HG02973 (cell line): ENCODE measurements around the gene PTPRN2.
"Not testable (repeated sequence)": the region's sequence is repeated elsewhere in the genome, so short reads cannot be mapped to it uniquely, and the experiment has no call there.

Source experiments
- ATAC-seq: cut with Tn5 transposase; IDR thresholded peaks from one replicate; pipeline ENCODE4 v1.9.1; 2021; ENCODE audit warnings: moderate library complexity; ENCODE audit not compliant: unreplicated experiment

Gene PTPRN2

DNA sequence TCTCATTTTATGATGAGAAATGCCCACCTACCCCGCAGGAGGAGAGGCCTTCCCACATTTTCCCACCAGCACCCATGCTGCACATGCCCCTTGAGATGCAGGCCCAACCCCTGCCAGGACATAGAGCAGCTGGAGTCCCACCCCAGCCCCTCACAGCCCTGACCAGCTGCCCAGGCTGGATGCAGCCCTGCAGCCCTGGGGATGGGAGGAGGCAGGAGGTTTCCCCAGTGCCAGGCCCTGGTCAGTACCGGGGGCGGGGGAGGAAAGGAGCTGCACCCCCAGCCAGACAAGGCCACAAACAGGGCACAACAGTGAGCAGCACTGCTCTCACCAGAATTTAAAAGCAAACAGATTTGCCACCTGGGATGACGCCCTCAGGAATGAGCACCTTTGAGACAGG is 196.1 kb downstream of the PTPRN2 start:
- no peak for ATAC-seq

DNA sequence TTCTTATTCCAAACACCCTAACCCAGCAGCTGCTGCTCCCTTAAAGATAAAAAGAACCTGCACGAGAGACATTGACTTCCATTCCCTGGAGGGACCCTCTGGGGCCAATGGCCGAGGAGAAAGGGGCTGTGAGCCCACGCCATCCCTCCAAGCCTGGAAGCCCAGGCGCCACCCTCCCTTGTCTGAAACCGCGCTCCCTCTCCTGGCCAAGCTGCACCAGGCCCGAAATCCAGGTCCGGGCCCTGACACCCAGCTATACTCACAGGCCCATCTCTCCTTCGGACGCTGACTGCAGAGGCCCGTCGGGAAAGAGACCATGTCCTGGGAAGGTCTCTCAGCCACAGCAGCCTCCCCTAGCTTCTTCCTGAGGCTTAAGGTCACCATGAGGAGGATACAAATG is 196.5 kb downstream of the PTPRN2 start:
- no peak for ATAC-seq

DNA sequence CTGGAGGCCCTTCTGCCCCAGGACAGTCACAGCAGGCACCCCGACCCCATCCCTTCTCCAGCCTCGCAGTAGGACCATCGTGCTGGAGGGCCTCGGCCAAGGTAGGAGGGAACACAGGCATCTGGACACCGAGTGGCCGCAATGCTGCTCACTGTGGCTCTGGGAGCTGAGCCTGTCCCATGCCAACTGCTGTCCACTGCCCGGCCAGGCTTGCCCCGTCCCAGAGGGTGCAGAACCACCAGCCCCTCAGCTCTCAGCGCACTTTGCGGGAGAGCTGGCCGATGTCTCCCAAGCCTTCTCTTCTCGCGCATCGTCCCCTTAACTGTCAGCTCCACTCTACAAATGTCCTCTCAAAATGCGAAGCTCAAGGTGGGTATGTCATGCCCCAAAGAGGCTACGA is 197.2 kb downstream of the PTPRN2 start:
- ATAC-seq, result no peak

DNA sequence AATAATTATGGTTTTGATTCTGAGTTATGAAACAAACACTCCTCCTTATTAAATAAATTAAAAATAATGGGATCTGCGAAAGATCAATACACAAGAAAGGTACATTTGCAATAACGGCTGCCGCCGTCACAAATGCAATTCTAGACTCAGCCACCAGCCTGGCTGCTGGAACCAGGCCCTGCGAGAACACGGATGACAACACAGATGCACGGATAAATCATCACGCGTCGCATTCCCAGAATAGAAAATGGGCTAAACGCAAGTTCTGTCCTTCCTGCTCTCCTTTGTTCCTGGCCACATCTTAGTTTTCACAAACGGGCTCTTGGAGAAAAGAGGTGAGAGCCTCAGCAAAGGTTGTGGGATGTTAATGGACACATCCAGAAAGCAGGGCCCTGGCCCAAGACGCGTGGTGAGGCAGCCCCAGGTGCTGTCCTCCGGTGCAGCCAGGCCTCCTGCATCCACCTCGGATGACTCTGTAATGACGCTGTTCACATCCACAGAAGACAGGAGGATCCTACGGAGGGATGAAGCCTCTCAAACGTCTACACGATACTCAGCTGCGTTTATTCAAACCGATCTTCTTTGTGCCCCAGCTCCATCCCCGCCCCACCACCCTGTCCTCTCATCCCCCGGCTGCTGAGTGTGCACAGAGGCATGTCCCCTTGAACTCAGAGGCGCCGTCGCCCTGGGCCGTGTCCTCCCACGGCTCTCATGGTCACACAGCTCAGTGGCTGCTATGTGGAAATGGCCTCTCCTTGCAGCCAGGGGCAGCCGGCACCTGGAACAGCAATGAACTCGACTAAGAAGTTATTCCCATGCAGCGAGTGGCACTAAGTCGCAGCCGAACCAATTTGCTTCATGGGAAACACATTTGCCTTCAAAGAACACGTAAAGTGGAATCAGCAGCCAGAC is 197.9 kb downstream of the PTPRN2 start:
- ATAC-seq, result no peak

- no peak for ATAC-seq
These were observed 198.7 kb downstream of the PTPRN2 start for GRCh38 chr7:158388928-158389327.

- no peak for ATAC-seq
These were observed 199.6 kb downstream of the PTPRN2 start for GRCh38 chr7:158388072-158388471.

DNA sequence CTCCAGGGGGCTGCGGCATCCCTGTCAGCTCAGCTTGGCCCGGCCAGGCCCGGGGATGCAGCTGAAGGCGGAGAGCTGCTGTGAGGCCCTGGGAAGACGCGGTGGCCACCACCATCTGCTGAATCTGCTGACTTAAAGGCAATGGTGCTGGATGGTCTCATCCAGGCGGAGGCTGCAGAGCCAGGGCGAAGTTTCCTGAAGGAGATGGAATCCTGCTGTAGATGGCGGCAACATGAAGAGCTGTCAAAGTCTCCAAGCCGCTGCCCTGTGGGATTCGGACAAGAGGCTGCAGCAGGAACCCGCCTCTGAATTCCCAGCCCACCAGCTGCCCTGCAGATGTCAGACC is 200.1 kb downstream of the PTPRN2 start:
- ATAC-seq, result no peak

GRCh38 chr7:158386866-158387545 is 200.6 kb downstream of the PTPRN2 start:
- ATAC-seq, result no peak

- no peak for ATAC-seq
These were observed 201.3 kb downstream of the PTPRN2 start for GRCh38 chr7:158386355-158386618.

GRCh38 chr7:158385496-158386354 is 201.9 kb downstream of the PTPRN2 start:
- not testable (repeated sequence) for ATAC-seq

DNA sequence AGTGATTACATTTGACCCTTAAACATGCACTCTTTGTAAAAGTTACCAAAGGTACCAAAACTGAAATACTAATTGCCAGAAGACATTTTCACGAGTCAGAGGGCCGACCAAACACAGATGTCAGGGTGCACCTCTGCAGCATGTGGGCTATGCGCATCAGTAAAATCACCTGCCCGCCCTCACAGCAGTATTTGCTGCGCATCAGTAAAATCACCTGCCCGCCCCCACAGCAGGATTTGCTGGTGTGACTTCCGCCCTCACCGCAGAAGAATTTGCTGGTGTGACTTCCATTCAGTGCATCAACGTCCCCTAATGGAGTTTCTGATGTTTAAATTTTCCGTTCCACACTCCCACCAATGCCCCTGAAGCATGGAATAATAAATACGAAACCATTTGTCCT is 202.9 kb downstream of the PTPRN2 start:
- no peak for ATAC-seq

DNA sequence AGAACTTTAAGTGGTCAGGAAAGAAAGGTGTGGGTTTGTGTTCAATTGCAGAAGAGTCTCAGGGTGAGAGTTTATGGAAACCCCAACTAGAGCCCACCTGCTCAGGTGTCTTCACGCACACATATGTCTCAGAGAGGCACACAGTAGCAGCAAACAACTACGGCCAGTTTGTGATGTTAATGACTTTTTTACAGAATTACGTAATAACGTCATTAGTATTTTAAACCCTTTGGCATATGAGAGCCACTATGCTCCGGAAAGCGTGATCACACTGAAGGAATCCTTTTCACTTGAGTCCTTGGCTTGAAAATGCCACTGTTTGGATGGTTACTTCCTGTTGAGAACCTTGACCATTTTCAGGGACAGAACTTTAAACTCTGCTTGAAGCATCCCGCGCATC is 204.0 kb downstream of the PTPRN2 start:
- no peak for ATAC-seq

DNA sequence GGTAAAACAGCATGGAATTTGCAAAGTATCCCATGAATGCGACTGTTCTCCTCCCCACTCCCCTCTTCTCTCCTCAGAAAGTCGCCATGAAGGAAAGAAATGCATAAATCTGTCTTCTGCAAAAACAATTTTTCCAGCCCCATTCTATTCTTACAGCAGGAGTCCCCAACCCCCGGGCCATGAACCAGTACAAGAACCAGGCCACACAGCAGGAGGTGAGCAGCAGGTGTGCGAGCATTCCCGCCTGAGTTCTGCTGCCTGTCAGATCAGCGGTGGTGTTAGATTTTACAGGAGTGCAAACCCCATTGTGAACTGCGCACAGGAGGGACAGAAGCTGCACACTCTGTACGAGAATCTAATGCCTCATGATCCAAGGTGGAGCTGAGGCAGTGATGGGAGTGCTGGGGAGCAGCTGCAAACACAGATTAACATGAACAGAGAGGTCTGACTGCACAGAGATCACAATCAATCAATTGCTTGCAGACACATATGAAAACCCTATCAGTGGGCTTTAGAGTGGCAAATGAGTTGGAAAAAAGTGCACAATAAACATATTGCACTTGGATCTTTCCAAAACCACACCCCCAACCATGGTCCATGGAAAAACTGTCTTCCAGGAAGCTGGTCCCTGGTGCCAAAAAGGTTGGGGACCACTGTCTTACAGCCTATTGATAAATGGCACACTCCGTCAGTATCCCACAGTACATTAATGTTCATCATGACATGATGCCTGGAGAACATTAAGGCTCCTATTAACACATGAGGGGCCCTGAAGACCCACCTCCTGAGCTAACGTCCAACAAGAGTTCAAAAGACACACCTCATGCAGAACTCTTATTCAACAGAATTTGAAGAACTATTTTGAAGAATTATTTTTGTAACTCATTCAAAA is 205.0 kb downstream of the PTPRN2 start:
- ATAC-seq, result no peak

GRCh38 chr7:158381956-158382355 is 205.7 kb downstream of the PTPRN2 start:
- no peak for ATAC-seq

DNA sequence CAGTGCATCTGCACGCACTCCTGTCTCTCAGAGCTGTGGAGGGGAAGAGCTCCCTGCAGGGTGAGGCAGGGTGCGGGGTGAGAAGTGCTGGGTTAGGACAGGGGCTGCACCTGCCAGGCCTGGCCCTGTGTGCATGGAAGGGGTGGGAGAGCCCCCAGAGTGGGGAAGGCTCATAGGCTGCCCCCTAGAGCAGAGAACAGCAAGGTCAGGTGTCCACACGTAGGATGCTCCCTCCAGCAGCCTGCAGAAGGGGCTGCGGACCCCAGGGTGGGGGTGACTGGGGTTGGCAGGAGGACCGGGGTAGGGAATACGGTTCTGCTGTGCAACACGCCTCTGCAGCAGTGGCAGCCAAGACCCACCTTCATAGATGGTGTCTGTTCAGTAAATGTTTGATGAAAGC is 208.6 kb downstream of the PTPRN2 start:
- ATAC-seq, result no peak

DNA sequence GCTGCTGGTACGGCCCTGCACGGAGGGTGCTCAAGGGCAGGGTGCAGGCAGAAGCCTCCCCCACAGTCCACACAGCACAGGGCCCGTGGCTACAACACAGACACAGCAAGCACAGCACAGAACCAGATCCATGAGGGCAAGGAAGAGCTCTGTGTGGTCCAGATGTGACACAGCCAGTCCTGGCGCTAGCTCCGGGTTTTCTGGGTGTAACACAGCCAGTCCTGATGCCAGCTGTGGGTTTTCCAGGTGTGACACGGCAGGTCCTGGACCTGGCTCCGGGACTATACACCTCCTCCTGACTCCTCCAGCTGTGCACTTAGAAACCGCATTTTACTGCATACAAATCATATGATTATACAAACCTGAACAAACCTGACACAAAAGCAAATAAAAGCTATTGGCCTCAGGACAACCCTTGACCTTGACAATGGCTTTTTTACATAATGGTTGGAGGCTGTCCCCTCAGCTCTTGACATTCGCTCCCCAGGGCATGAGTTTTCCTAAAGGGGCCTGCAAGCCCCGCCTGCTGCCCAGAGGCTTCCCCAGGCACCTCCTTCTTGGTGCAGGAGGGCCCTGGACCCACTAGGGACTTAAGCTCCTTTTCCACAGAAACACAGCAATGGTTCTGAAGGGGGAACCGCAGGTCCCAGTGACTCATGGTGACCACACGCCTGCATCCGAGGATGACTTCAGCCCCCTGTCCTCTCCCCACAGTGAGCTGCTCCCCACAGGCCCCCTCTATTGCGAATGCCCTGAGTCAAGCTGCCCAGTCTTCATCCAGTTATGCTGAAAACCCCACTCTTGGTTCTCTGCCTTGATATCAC is 209.6 kb downstream of the PTPRN2 start:
- no peak for ATAC-seq

DNA sequence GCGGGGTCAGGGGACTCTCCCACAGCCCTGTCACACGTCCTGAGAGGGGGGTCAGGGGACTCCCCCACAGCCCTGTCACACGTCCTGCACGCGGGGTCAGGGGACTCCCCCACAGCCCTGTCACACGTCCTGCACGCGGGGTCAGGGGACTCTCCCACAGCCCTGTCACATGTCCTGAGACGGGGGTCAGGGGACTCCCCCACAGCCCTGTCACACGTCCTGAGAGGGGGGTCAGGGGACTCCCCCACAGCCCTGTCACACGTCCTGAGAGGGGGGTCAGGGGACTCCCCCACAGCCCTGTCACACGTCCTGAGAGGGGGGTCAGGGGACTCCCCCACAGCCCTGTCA is 210.8 kb downstream of the PTPRN2 start:
- not testable (repeated sequence) for ATAC-seq

GRCh38 chr7:158376146-158376838 is 211.3 kb downstream of the PTPRN2 start:
- ATAC-seq, result not testable (repeated sequence)

DNA sequence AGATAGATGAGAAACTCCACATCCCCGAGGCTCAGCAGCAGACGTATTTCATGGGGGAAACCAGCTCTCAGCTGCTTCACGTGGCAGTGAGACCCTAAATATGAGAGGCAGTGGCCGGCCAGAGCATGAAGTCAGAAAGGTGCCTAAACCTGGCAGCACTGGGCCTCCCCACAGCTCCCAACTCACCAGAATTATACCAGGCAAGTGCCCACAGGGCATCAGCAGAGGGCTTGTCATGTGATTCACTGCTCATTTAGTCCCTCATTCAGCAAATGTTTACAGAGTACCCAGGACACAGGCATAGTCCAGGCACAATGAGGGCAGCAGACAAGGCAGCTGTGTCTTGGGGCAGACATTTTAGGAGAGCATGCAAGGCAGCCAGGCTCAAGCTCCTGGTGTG is 212.6 kb downstream of the PTPRN2 start:
- ATAC-seq, result no peak
